Dendritic cell treated with granulocyte-macrophage colony-stimulating factor and Interleukin-4, amounts not matched to agents 40 ng/mL and 50 ng/mL, for 4 days (primary cell): Measurements from ENCODE around the gene WASF2.
A peak's percentile ranks its signal among the peaks of the same experiment; 100 is the strongest.
"Not testable (repeated sequence)": the region's sequence is repeated elsewhere in the genome, so short reads cannot be mapped to it uniquely, and the experiment has no call there.

Experiments
- H3K27ac Mint-ChIP-seq: one replicate; pipeline ENCODE4 v1.8.0; 2022; ENCODE audit warnings: mild to moderate bottlenecking, mixed read lengths
- H3K27me3 Mint-ChIP-seq: one replicate; pipeline ENCODE4 v1.8.0; 2022; ENCODE audit warnings: mild to moderate bottlenecking, mixed read lengths
- H3K36me3 Mint-ChIP-seq: one replicate; pipeline ENCODE4 v1.8.0; 2022; ENCODE audit warnings: low read depth, mixed read lengths
- H3K4me1 Mint-ChIP-seq: one replicate; pipeline ENCODE4 v1.8.0; 2022; ENCODE audit warnings: low read depth, mixed read lengths
- H3K4me3 Mint-ChIP-seq: one replicate; pipeline ENCODE4 v1.8.0; 2022; ENCODE audit warnings: mild to moderate bottlenecking, moderate library complexity, mixed read lengths
- H3K9me3 Mint-ChIP-seq: one replicate; pipeline ENCODE4 v1.8.0; 2022; ENCODE audit warnings: mixed read lengths
- intact Hi-C: fragments of 100-400 bp; cut with micrococcal nuclease; formaldehyde crosslinking; loops from one replicate; pipeline ENCODE4 v1.15.0; 2022

Gene WASF2

DNA sequence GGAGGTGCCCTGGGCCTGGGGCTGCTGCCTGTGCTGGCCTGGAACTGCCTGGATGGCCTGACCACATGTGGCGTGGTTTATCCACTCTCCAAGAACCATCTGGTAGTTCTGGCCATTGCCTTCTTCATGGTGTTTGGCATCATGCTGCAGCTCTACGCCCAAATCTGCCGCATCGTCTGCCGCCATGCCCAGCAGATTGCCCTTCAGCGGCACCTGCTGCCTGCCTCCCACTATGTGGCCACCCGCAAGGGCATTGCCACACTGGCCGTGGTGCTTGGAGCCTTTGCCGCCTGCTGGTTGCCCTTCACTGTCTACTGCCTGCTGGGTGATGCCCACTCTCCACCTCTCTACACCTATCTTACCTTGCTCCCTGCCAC, 95.7 kb downstream of the WASF2 start:
- Mint-ChIP-seq H3K36me3 (no peaks in the 10 kb centered on the region), H3K9me3 (no peaks in the 10 kb centered on the region), H3K4me1 (peaks cover 25% of the 10 kb centered on the region), H3K27me3 (peaks cover 35% of the 10 kb centered on the region), H3K4me3 (no peak overlapping the region), H3K27ac (no peak overlapping the region)
- intact Hi-C loops, result no loop called here

DNA sequence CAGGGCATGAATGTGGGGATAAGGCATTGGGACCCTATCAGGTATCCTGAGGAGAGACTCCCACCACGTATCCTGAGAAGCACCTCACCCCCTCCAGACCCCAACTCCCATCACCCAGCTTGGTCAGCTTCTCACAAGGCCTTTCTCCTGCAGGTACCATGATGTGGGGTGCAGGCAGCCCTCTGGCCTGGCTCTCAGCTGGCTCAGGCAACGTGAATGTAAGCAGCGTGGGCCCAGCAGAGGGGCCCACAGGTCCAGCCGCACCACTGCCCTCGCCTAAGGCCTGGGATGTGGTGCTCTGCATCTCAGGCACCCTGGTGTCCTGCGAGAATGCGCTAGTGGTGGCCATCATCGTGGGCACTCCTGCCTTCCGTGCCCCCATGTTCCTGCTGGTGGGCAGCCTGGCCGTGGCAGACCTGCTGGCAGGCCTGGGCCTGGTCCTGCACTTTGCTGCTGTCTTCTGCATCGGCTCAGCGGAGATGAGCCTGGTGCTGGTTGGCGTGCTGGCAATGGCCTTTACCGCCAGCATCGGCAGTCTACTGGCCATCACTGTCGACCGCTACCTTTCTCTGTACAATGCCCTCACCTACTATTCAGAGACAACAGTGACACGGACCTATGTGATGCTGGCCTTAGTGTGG, 96.2 kb downstream of the WASF2 start:
- Mint-ChIP-seq H3K9me3 (no peaks in the 10 kb centered on the region), H3K27me3 (peaks cover 35% of the 10 kb centered on the region), H3K4me1 (peaks cover 25% of the 10 kb centered on the region), H3K36me3 (no peaks in the 10 kb centered on the region), H3K4me3 (no peak overlapping the region), H3K27ac (no peak overlapping the region)
- intact Hi-C loops, result no loop called here

DNA sequence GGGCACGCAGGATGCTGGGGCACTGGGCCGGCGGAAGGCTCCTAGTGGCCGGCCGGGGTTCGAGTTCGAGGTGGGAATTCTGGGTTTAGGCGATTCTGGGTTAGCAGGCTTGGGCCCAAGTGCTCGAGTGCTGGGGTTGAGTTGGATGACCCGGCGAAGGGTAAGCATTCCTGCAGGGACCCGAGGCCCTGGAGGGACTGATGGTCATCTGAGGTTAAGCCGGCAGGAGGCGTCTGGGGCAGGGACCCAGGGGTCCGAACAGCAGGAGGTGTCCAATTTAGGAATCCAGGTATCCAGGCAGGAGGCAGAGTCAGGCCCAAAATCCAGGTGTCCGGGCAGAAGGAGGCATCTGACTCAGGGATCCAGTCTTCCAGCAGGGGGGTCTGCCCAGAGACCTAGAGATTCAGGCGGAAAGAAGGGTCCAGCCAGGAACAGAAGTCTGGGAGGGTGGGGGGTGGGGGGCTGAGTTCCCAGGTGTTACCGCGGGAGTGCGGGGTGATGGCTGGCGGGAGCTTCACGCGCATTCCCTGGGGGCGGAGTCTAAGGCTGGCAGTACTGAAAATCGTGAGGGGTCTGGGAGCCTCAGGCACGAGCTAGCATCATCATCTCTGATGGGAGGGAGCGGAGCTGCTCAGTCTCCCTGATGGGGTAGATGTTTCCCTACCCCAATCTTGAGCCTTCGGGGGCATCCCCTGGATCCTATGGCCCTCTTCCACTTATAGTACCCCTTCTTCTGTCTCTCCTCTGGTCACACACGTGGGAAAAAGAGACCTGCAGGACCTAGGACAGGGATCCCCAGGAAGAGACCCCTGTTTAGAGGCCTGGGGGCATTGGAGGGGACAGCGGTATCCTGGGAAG, 97.0 kb downstream of the WASF2 start:
- Mint-ChIP-seq H3K4me3 (peak overlapping the region; percentile 76), H3K4me1 (peaks cover 25% of the 10 kb centered on the region), H3K9me3 (no peaks in the 10 kb centered on the region), H3K27me3 (peaks cover 38% of the 10 kb centered on the region), H3K36me3 (no peaks in the 10 kb centered on the region), H3K27ac (peak overlapping the region; percentile 74)
- intact Hi-C loops, result loop anchor here (1.0 kb wide), 2 partner anchors 36 to 93 kb away; no protein-coding TSS in a partner anchor

DNA sequence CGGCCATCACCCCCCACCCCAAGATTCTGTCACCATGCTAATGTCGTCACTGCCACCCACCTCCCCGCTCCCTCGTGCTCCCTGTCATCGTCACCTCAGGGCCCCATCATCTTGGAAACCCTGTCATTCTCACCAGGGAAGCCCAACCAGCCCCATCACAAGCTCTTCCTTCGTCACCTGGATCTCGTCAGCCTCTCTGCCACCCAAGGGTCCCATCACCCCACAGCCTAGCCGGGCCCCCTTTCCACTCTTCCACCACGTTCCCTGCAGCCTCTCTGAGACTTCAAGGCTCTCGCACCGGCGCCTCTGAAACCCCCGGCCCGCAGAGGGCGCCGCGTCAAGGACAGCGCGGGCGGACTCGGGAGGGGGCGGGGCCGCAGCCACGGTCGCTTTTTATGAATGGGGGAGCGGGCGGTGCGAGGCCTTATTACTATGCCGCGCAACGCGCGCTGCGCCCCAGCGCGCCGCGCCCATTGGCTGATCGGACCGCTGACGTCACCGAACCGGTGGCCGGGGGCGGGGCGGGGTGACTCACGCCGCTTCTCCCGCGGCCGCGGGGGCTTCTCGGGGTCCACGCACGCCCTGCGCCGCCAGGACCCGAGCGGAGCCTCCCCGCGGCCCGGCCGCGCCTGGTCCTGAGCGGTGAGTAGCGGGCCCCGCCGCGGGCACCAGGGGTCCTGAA, 97.7 kb downstream of the WASF2 start, which contains the start of gene GPR3:
Gene GPR3 (plus strand): TSS at position 527 of the 682 bp plus-strand sequence. CDS start 1,177 bp downstream, outside the sequence.
- H3K36me3 Mint-ChIP-seq, result no peaks in the 10 kb centered on the region
- peaks cover 25% of the 10 kb centered on the region for H3K4me1 Mint-ChIP-seq
- peaks cover 38% of the 10 kb centered on the region for H3K27me3 Mint-ChIP-seq
- intact Hi-C loops, result loop anchor here (1.0 kb wide), 2 partner anchors 35 to 92 kb away; no protein-coding TSS in a partner anchor
- peak within 1 kb of the TSS; percentile 74 for H3K27ac Mint-ChIP-seq
- no peaks in the 10 kb centered on the region for H3K9me3 Mint-ChIP-seq
- peak within 1 kb of the TSS; percentile 76 for H3K4me3 Mint-ChIP-seq

DNA sequence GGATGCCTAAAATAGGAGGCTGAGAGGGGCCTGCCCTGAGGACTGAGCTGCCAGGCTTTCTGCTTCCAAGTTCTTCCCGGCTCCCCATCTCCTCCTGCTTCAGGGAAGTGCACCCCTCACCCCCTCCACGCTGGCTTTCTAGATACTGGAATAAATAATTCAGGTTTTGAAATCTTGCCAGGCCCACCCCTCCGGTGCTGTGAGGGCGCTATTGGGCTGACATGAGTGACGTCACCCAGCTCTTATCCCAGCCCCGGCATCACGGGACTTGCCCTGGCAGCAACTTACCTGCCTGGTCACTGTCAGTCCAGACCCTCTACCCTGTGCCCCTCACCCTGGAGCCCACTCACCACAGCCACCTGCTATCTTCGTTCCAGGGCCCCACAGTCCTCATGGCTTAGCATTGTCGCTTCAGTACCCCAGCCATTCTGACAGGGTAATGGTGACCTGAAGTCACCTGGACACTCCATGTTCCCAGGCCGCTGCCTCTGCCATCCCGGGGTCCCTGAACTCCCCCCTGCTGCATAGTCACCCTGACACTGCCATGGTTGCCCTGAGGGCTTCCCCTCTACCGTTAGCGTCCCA, 98.4 kb downstream of the WASF2 start:
- H3K27me3 Mint-ChIP-seq, result peaks cover 43% of the 10 kb centered on the region
- H3K27ac Mint-ChIP-seq, result peak overlapping the region; percentile 74
- H3K4me1 Mint-ChIP-seq, result peaks cover 20% of the 10 kb centered on the region
- H3K4me3 Mint-ChIP-seq, result peak overlapping the region; percentile 76
- intact Hi-C loops, result loop anchor here (1.0 kb wide), 2 partner anchors 34 to 91 kb away; no protein-coding TSS in a partner anchor
- H3K36me3 Mint-ChIP-seq, result no peaks in the 10 kb centered on the region
- H3K9me3 Mint-ChIP-seq, result no peaks in the 10 kb centered on the region

DNA sequence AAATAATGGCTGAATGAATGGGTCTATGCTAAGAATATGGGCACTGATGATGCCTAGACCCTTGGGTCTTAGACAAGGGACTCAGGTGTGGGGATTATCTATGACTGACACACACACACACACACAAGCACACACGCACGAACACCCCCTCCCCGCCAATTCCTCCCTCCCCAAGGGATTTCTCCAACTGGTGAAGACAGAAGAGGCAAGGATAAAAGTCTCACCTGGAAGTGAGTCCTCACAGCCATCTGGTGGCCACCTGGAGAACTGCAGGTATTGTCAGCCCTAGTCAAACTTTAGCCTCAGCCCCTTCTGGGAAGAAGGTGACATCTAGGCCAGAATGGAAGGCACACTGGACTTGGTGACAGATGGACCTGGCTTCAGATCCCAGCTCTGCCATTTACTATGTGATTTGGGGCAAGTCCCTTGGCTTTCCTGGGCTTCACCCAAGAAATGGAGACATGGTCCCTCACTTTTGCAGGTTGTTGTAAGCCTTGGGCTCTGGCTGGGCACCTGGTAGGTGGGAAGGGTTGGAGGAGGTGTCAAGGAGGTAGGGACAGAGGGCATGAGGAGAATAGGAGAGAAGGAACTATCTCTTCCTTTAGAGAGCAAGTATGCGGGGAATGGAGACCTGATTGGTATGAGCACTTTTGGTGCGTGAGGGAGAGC, 101.5 kb downstream of the WASF2 start:
- peaks cover 20% of the 10 kb centered on the region for H3K4me1 Mint-ChIP-seq
- peaks cover 52% of the 10 kb centered on the region for H3K27me3 Mint-ChIP-seq
- H3K4me3 Mint-ChIP-seq, result no peak overlapping the region
- H3K36me3 Mint-ChIP-seq, result no peaks in the 10 kb centered on the region
- H3K9me3 Mint-ChIP-seq, result no peaks in the 10 kb centered on the region
- H3K27ac Mint-ChIP-seq, result no peak overlapping the region
- intact Hi-C loops, result loop anchor here (1.0 kb wide), 1 partner anchor 31 kb away; no protein-coding TSS in a partner anchor

DNA sequence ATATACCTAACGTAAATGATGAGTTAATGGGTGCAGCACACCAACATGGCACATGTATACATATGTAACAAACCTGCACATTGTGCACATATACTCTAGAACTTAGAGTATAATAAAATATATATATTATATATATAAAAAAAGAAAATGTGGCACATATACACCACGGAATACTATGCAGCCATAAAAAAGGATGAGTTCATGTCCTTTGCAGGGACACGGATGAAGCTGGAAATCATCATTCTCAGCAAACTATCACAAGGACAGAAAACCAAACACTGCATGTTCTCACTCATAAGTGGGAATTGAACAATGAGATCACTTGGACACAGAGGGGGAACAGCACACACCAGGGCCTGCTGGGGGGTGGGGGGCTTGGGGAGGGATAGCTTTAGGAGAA, 105.2 kb downstream of the WASF2 start:
- Mint-ChIP-seq H3K4me1 (peaks cover 26% of the 10 kb centered on the region), H3K27me3 (peaks cover 41% of the 10 kb centered on the region)
- intact Hi-C loops, H3K9me3 Mint-ChIP-seq, H3K36me3 Mint-ChIP-seq, H3K4me3 Mint-ChIP-seq, H3K27ac Mint-ChIP-seq: not testable (repeated sequence)

DNA sequence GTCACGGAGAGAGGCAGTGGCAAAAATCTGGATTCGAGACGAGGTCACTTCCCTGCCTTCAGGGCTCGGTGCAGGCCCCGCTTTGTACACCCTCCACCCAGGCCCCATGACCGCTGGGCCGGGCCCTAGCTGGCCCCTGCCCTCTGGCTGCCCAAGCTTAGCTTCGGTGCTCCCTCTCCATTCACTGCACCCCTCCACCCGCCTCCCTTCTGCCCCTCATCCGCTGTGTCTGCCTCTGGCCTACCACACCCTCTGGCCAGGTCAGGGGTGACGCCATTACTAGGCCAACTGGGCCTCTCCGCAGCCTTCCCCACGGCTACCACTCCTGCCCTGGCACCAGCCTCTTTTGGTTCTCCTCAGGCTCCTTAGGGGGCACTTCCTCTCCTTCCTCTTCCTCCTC, 106.3 kb downstream of the WASF2 start:
- Mint-ChIP-seq H3K9me3 (no peaks in the 10 kb centered on the region), H3K27ac (peak overlapping the region; percentile 61), H3K4me3 (no peak overlapping the region), H3K27me3 (peaks cover 36% of the 10 kb centered on the region), H3K36me3 (no peaks in the 10 kb centered on the region), H3K4me1 (peaks cover 32% of the 10 kb centered on the region)
- intact Hi-C loops, result no loop called here

DNA sequence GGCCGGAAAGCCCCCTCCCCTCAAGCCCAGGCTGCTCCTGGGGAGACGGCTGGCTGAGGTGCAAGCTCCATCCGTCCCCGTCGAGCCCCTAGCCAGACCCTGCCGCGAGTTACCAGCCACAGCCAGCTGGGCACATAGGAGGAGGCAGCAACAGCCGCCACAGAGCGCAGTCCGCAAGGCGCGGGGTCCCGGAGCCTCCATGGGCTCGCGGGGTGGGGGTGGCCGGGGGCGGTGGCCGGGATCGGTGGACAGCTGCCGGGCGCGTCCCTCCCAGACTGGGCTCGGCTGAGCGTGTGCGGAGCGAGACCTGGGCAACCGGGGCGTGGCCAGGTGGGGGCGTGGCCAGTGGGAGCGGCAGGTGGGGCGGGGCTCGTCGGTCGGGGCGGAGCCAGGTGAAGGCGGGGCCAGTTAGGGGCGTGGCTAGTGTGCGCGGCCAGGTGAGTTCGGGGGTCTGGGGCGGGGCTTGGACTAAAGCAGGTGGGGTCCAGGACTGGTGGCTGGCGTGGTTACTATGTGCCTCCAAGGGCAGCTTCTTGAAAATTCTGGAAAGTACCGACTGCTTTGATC, 106.8 kb downstream of the WASF2 start, which contains the start of gene CD164L2:
Gene CD164L2 (minus strand): TSS at position 295 of the 567 bp plus-strand sequence. CDS start 94 bp downstream, at position 201.
- Mint-ChIP-seq H3K36me3 (no peaks in the 10 kb centered on the region), H3K9me3 (no peaks in the 10 kb centered on the region), H3K27me3 (peaks cover 33% of the 10 kb centered on the region), H3K4me3 (no peak within 1 kb of the TSS), H3K27ac (peak within 1 kb of the TSS; percentile 61), H3K4me1 (peaks cover 32% of the 10 kb centered on the region)
- intact Hi-C loops, result no loop called here

DNA sequence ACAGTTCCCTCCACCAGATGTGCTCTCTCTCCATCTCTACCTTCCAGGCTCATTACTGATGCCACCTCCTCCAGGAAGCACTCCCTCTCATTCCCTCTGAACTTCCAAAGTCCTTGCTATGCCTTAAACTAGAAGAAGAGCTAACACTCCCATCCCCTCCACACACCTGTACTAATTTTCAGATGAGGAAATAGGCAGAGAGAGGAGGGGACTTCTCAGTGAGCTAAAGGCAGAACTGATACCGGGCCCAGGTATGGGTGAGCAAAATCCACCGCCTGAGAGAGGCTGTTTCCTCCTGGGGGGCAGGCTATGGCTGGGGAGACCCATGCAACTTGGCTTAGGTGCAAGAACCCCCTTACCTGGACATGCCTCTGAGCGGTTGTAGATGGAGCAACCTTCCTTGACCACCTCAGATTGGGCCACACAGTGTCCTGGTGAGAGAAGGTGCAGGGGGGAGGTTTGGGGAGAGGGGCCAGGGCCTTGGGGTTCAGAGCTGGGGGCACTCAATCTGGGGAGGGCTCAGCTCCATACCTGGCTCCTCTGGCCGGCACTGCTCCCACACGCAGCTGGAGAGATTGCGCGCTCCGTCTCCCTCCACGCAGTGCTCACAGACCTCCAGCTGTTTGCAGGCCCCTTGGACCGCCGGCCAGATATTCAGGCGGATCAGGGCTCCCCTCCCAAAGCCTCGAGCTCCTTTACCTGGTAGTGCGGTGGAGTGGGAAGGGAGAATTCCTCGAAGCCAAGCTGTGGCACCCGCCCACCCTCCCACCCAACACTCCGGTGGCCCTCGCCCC, 107.8 kb downstream of the WASF2 start:
- Mint-ChIP-seq H3K27me3 (peaks cover 32% of the 10 kb centered on the region), H3K27ac (peak overlapping the region; percentile 14), H3K36me3 (no peaks in the 10 kb centered on the region), H3K4me3 (no peak overlapping the region), H3K9me3 (no peaks in the 10 kb centered on the region), H3K4me1 (peaks cover 32% of the 10 kb centered on the region)
- intact Hi-C loops, result no loop called here

DNA sequence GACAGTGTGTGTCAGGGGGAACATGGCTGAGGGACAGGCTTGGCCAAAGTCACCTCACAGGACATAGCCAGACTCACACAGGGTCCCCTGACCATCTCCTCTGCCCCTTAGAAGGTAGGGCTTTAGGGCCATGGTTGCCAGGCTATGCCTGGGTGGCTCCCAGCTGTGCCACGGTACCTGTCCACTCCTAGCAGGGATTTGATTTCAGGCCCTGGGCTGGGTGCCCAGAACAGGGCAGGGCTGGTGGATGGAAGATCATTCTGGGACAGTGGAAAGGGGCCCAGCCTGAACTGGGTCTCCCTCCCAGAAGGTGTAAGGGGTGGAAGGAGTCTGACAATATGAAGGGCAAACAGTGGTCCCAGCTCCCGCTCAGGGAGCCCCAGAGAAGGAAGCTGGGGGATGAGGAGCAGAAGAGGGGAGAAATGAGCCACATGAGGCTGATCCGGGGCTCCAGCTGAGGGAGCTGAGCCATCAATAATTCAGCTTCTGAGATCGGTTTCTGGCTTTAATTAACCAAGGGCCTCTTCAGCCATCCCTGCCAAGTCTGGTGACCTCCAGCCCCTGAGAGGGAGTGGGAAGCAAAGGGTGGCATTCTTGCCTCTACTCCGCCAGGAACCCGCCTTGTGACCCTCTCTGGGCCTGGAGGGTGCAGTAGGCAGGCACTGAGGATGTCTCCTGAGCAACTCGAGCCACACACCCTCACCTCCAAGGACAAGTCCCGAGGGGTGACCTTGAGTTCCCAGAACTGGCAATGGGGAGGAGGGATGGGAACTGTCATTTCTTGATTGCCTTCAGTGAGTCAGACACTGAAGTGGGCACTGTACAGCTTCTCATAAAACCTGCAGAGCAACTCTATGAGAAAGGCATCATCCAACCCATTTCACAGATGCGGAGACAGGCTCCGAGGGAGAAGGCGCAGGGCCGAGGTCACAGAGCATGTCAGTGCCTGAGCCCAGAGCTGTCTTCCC, 108.9 kb downstream of the WASF2 start:
- Mint-ChIP-seq H3K36me3 (no peaks in the 10 kb centered on the region), H3K27ac (no peak overlapping the region), H3K4me1 (peaks cover 32% of the 10 kb centered on the region), H3K27me3 (peaks cover 24% of the 10 kb centered on the region), H3K4me3 (no peak overlapping the region), H3K9me3 (no peaks in the 10 kb centered on the region)
- intact Hi-C loops, result no loop called here
